ENCODE results near the gene CENPF.
"Not testable (repeated sequence)": the region's sequence is repeated elsewhere in the genome, so short reads cannot be mapped to it uniquely, and the experiment has no call there.

The CENPF gene

GRCh38 chr1:214608216-214608783, 5.3 kb downstream of the CENPF start:
- DNase-seq (ENCODE audit: low read depth, low spot score); POLR2A ChIA-PET; CTCF ChIA-PET; H3K4me3 ChIP-seq (ENCODE audit: low read depth, low read length): not testable (repeated sequence)

GRCh38 chr1:214608817-214609216, 5.8 kb downstream of the CENPF start:
- CTCF ChIA-PET; POLR2A ChIA-PET; DNase-seq (ENCODE audit: low read depth, low spot score); H3K4me3 ChIP-seq (ENCODE audit: low read depth, low read length): not testable (repeated sequence)

- ChIA-PET CTCF (interaction anchor here (1.6 to 3.4 kb wide), 2 partner anchors 278 to 348 kb away, joined by 5 to 17 read pairs; no protein-coding TSS in a partner anchor), POLR2A (no interaction called here)
- DNase-seq (ENCODE audit: low read depth, low spot score): no peak
- no peak overlapping the region for H3K4me3 ChIP-seq (ENCODE audit: low read depth, low read length)
- no peak for TF ChIP-seq CTCF (IDR thresholded peaks at IDR 0.05; ENCODE audit: insufficient read depth, low read length, missing control alignments)
These were observed 6.7 kb downstream of the CENPF start for GRCh38 chr1:214609692-214610091.

GRCh38 chr1:214610136-214610535, 7.1 kb downstream of the CENPF start:
- CTCF ChIA-PET: interaction anchor here (1.0 to 5.8 kb wide), 4 partner anchors 17 to 349 kb away, joined by 3 to 31 read pairs (median 11); no protein-coding TSS in a partner anchor
- DNase-seq (ENCODE audit: low read depth, low spot score); H3K4me3 ChIP-seq (ENCODE audit: low read depth, low read length); POLR2A ChIA-PET: not testable (repeated sequence)

GRCh38 chr1:214615109-214615508, 12.1 kb downstream of the CENPF start:
- CTCF ChIA-PET: interaction anchor here (1.0 to 5.8 kb wide), 4 partner anchors 12 to 910 kb away, joined by 3 to 35 read pairs (median 18); no protein-coding TSS in a partner anchor

GRCh38 chr1:214615871-214616270, 12.9 kb downstream of the CENPF start:
- POLR2A ChIA-PET: no interaction called here
- CTCF ChIA-PET: interaction anchor here (0.8 to 5.8 kb wide), 6 partner anchors 11 to 909 kb away, joined by 3 to 35 read pairs (median 12); no protein-coding TSS in a partner anchor
- DNase-seq (ENCODE audit: low read depth, low spot score): no peak
- no peak overlapping the region for H3K4me3 ChIP-seq (ENCODE audit: low read depth, low read length)
- TF ChIP-seq CTCF (IDR thresholded peaks at IDR 0.05; ENCODE audit: insufficient read depth, low read length, missing control alignments): no peak

More at GRCh38 chr1:214615109-214615508, 12.1 kb downstream of the CENPF start:
- TF ChIP-seq CTCF (IDR thresholded peaks at IDR 0.05; ENCODE audit: insufficient read depth, low read length, missing control alignments): no peak
- no peak overlapping the region for H3K4me3 ChIP-seq (ENCODE audit: low read depth, low read length)
- POLR2A ChIA-PET: no interaction called here
- no peak for DNase-seq (ENCODE audit: low read depth, low spot score)

- CTCF ChIA-PET: interaction anchor here (1.0 to 5.0 kb wide), 5 partner anchors 9 to 908 kb away, joined by 3 to 35 read pairs (median 4); no protein-coding TSS in a partner anchor
These were observed 14.3 kb downstream of the CENPF start for GRCh38 chr1:214617246-214617645.

More at GRCh38 chr1:214617246-214617645, 14.3 kb downstream of the CENPF start:
- no peak for DNase-seq (ENCODE audit: low read depth, low spot score)
- no peak for TF ChIP-seq CTCF (IDR thresholded peaks at IDR 0.05; ENCODE audit: insufficient read depth, low read length, missing control alignments)
- POLR2A ChIA-PET: interaction anchor here (0.7 kb wide), 1 partner anchor 14 kb away, joined by 3 read pairs; the partner anchor contains the start of gene CENPF
- no peak overlapping the region for H3K4me3 ChIP-seq (ENCODE audit: low read depth, low read length)
